GOT3 (cell line): ENCODE data around the gene STK11.

Experiments used
- DNase-seq: peaks from one replicate; lab custom pipeline; 2025; ENCODE audit warnings: mixed read lengths; lab: John Stamatoyannopoulos, UW

The STK11 gene

DNA sequence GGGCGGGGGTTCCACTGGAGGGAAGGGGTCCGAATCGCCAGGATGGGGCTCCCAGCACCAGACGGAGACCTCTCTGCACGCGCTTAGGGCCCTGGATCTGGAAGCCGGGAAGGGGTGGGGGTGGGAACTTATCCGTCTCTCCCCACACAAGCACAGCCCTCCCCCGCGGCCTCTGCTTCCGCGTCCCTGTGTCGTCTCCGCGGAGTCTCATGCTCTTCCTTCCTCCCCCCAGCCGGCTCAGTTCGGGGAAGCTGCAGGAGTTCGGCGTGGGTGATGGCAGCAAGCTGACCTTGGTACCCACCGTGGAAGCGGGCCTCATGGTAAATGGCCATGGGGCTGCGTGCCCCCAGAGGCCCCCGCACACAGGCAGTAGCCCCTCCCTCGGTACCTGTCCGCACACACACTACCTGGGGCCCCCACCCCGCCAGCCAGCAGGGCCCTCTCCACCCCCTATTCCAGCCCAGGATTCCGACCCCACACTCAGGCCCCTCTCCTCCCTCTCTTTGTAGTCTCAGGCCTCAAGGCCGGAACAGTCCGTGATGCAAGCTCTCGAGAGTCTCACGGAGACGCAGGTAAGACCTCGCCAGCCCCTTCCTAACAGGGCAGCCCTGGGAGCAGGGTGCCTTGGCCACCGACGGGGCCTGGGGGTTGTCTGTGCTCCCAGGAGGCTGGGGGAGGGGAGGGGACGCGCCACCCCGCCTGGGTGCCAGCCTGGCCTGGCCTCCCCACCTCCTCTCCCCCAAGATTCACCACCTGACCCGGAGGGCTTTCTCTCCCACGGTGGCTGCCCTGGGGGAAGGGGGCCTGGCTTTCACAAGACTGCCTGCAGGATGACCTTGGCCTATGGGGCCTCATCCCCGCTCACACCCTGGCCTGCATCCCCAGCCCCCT is 46.0 kb downstream of the STK11 start:
- no peak for DNase-seq

DNA sequence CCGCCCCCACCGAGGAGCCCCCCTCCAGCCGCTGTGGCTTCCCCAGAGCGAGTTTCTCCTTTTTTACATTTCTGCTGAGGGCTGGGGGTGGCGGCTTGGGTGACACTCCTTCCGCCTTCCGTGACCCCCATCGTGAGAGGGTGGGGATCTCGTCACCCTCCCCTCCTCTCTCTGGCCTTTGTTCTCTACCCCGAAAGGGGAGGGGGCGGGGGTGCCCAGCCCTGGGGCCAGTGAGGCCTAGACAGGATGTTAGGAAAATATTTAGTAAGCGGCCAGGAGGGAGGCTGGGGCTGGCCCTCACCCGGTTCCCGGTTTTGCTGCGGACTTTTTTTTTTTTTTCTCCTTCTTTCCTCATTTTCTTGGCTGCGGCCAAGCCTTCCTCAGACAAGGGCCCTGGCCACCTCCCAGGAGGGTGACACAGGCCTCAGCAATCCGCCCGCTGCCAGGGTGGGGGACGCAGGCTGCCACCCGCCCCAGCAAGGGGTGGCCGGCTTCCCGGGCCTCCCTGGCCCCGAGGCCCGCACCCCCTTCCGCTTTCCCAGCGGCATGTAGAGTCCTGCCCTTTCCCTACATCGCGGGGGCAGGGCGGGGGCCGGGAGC is 46.7 kb downstream of the STK11 start:
- DNase-seq: peak; percentile 78

DNA sequence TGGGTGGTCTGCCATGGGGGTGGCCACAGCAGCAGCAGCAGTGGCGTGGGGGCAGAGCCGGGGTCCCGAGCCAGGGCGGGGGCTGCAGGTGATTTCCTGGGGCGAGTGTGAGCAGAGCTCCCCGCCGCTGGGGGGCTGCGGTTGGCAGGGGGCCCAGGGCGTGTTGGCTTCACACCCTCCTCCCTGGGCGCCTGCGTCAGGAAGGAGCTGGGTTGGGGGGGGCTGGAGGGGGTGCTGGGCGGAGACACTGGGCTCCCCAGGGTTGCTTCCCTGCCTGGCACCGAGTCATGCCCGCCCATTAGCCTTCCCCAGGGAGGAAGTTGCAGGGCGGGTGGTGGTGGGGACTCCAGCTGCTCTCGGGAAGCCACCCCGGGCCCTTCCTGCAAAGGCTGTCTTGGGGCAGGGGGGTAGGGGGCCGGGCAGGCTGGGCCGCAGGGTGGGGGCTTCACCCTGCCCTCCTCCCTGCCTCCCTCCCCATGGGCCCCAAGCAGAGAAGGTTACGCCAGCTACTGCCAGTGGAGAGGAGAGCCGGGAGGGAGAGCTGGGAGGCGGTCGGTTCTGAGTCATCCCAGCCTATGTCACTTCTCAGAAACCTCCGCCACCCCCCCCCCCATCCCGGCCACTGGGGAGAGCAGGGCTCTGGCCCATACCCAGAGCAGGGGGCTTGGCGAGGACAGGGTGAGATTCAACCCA is 47.4 kb downstream of the STK11 start:
- DNase-seq: peak; percentile 79

DNA sequence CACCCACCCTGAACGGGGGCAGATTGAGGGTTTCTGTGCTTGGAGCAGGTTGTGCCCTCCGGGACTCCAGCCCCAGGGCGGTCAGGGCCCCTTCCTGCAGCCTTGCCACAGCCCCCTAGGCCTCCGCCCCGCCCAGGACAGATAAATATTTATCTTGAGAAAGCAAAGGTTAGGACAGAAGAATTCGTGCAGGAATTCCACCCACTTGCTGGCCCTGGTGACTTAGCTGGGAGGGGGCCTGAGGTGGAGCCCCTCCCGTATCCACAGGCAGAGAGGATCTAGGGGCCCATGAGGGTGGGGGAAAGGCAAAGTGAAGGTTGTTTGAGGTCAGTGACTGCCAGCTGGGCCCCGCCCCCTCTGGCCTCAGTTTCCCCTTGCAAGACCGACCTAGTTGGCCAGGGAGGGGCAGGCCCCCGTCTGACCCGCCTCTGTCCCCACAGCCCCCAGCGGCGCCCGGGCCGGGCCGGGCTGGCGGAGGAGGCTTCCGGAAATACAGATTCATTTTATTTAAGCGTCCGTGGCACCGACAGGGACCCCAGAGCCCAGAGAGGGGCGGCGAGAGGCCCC is 48.0 kb downstream of the STK11 start:
- DNase-seq: peak; percentile 73

DNA sequence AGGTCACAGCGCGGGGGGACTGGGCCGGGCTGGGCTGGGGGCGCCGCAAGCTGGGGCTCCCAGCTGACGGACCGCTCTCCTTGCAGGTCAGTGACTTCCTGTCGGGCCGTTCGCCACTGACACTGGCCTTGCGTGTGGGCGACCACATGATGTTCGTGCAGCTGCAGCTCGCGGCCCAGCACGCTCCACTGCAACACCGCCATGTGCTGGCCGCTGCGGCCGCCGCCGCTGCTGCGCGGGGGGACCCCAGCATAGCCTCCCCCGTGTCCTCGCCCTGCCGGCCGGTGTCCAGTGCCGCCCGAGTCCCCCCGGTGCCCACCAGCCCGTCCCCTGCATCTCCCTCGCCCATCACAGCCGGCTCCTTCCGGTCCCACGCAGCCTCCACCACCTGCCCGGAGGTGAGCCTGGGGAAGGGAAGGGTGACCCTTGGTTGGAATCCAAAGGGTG is 48.5 kb downstream of the STK11 start:
- DNase-seq: no peak

DNA sequence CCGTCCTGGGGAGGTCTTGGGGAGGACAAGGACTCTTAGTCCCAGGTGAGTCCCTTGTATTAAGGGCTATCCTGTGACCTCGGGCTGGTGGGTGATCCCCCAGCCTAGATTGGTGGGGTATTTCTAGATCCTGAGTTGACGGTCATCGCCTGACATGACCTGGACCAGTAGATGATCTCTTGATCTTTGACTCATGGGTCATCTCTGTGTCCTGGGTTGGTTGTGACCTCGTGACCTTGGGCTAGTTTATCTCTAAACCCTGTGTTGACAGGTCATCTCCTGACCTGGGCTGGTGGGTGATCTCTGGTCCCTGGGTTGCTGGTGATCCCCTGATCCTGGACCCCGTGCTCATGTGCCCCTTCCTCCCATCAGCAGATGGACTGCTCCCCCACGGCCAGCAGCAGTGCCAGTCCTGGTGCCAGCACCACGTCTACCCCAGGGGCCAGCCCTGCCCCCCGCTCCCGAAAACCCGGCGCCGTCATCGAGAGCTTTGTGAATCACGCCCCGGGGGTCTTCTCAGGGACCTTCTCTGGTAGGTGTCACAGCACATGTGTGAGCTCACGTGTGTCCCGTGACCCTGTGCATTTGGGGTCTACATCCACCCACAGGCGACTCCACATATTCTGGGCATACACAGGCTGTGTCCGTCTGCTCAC is 49.1 kb downstream of the STK11 start:
- no peak for DNase-seq

DNA sequence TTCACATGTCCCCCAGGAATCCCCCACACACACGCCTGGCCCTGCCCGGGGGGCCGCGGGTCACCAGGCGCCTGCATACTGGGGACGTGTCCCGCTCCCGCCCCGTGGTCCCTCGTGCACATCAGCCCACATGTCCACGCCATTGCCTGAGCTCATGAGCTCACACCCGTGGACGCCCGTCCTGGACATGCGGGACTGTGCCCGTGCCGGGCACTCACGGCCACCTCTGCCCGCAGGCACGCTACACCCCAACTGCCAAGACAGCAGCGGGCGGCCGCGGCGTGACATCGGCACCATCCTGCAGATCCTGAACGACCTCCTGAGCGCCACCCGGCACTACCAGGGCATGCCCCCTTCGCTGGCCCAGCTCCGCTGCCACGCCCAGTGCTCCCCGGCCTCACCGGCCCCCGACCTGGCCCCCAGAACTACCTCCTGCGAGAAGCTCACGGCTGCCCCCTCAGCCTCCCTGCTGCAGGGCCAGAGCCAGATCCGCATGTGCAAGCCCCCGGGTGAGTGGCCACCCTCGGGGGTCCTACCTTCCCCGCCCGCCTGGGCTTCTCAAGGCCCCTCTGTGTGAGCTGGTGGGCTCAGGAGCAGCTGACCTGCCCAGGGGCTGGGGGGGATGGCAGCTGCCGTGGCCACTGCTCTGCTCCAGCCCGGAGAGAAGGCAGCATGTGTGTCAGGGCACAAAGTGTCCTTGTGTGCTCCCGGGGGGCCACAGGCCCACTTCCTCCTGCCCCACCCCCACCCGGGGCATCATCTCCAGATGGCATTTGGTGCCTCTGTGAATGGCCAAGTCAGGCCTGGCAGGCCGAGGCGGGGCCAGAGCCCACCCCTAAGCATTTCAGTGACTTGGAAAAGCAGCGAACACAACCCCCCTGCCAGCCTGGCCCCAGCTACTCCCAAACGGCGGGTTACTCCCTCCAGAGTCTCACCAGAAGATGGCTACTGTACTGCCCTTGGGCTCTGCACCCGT is 49.9 kb downstream of the STK11 start:
- no peak for DNase-seq

DNA sequence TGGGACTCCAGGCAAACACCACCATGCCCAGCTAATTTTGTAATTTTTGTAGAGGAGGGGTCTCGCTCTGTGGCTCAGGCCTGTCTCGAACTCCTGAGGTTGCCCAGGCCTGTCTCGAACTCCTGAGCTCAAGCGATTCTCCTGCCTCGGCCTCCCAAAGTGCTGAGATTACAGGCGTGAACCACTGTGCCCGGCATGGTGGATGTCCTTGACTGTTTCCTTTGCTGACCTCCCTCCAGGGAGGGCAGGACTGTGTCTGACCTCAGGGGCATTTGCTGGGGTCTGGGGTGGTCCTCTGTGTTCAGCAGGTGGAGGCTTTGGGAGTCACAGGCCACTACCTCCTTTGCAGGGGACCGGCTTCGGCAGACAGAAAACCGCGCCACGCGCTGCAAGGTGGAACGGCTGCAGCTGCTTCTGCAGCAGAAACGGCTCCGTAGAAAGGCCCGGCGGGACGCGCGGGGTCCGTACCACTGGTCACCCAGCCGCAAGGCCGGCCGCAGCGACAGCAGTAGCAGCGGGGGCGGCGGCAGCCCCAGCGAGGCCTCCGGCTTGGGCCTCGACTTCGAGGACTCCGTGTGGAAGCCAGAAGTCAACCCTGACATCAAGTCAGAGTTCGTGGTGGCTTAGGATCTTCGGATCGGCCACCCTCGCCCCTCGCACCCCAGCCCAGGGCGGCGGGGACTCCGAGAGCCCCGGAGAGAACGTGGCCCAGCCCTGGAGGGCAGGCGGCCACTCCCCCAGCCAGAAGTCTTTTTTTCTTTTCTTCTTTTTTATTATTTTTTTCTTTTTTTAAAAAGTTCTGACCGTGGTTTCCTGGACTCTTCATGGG is 51.3 kb downstream of the STK11 start:
- DNase-seq: no peak

DNA sequence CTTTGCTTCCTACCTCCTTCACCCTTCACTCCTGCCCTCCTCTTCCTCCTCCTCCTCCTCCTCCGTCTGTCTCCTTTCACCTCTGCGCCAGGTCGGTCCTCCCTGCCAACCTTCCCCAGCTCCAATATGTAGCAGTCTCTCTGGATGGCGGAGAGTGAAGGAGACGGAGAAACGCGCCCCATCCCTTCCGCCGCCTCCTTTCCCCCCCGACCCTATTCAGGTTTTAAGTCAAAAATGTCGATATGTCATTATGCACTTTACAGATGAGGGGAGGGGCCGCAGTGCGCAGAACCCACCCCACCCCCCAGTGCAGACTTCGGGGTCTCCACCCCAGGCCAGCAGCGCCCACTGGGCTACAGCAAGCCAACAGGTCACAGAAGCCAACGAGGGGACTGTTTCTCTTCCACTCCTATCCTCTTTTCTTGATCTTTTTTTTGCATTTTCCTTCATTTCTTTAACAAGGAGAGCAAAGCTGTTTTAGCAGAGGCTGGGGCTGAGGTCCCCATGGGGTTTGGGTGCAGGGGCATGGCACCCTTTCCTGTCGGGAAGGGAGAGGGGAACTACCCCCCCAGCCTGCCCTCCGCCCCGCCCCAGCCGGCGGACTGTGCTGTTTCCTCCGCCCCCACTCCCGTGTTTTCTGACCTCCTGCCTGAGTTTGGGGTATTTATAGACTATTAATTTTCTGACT is 52.0 kb downstream of the STK11 start:
- DNase-seq: no peak

DNA sequence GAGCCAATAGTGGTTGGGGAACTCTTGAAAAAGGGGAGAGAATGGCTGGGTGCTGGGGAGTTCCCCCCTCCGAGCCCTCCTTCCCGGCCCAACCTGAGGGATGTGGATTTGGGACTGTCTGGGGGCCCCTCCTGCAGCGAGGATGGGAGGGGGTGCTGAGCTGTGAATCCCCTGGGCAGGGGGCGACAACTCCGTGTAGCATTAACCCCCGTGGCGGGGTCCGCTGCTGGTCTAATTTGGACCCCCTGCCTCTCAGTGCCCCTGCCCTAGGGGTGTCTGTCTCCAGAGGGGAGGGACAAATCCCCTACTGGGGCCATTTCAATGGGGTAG is 52.5 kb downstream of the STK11 start:
- no peak for DNase-seq

DNA sequence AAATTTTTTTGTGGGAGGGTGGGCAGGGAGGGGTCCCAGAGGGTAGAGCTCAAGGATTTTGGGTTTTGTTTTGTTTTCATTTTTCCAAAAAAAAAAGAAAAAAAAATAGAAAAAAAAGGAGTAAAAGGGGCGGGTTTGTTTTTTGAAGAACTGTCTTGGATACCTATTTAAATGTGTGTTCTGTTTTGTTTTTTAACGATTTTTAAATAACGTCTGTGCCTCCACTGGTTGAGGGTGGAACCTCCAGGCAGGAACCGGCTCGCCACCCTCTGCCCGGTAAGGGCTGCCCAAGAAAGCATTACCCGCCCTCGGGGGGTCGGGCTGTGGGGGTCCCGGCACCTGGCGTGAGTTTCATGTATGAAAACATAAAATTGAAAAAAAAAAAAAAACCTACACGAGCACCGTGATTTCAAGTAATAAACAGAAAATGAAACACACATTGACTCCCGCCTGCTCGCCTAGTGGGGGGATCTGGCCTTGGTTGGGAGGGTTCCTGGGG is 53.2 kb downstream of the STK11 start:
- no peak for DNase-seq

DNA sequence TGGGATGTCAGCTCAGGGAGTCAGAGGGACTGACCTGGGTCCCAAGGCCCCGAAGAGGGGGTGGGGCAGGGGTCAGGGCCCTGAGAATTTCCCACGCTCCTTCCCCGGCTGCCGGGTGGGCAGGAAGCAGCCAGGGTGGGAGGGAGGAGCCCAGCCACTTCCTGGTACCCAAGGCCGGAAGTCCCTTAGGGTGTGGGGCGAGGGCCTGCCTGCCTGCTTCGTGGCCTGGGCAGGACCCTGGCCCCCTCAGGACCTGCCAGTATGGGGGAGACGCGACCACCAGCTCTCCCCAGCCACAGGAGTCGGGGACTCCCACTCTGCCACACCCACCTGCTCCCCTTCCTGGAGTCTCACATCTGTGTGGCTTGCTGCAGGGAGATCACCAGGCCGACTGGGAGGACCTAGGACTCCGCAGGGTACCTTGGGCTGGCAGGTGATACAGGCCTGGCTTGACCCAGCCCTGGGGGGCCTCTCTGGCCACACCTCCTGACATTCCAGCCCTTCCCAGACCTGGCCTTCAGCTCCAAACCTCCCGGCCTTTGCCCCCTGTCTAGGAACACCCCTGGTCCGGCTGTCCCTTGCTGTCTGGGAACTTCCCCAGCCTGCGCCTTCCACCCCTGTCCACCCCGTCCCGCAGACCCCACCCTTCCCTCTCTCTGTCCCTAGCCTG is 53.8 kb downstream of the STK11 start:
- no peak for DNase-seq

DNA sequence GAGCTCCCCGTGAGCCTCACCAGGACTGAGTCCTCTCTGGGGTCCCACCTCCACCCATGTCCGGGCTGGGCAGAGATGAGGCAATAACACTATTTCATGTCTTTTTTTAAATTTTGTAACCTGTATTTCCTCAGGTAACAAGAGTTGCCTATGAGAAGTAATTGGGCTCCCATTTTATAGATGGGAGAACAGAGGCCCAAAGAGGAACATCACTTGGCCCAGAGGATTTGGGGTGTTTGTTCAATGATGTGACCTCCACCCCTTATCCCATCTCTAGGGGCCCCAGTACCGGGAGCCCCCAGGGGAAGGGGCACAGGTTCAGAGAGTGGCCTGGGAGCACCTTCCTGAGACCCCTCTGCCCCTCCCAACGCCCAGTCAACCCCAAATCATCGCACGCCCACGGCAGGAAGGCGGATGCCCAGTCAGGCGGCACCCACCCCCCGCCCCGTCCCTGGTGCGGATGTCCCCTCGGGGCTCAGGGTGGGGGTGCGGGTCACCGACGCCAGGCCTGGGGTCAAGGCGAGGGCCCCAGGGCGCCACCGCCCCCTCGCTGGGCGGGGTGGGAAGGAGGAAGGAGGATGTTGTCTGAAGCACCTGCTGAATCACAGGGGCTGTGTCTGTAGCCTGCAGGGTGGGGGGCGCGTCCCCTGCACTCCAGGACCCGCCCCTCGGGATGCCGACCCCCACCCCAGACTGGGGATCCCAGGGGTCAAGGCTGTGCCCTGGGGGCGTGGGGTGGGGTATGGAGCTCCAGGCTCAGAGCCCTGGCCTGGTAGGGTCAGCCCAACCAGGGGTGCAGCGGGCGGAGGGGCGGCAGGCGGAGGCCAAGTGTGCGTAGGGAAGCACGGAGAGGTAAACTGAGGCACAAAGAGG is 54.5 kb downstream of the STK11 start:
- no peak for DNase-seq

DNA sequence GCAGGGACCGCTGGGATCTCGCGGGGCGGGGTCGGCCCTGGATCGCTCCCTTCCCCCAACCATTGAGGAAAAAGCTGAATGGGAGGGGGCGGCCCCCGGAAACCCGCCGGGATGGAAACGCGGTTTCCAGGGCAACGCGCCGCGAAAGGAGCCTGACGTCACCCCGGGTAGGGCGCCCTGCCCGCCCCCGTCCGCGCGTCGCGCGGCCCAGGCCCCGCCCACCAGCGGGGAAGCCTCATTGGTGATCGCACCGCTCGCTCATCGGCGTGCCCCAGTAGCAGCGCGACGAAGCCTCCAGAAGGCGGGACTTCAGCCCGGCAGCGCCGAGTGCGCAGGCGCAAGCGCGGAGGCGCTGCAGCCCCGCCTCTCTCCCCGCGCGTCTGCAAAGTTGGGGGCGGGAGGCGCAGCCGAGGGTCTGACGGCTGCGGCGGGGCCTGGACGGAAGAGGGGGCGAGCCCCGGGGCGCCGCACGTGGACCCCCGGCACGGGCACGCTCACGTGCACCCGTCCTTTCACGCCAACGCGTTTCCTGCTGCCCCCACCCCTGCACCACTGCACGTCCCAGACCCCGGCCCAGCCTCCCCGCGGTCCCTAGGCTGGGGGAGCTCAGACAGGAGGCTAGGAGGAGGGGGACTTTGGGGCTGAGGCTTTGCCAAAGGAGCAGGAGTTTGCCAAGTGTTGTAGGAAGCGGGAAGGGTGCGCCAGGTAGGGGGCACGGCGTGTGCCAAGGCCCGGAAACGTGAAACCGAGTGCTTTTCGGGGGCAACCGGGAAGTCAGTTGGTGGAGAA is 55.4 kb downstream of the STK11 start:
- DNase-seq: peak; percentile 89

DNA sequence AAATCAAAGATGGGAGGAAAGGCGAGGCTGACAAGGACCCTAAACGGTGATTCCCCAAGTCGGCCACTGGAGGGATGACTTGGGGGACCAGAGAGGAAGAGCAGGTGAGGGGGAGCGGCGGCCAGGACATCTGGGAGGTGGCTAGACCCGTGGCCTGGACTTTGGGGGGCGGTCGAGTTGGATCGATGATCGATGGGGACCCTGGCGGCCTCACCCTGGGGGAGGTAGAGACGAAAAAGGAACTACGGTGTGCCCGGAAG is 55.9 kb downstream of the STK11 start:
- DNase-seq: no peak

DNA sequence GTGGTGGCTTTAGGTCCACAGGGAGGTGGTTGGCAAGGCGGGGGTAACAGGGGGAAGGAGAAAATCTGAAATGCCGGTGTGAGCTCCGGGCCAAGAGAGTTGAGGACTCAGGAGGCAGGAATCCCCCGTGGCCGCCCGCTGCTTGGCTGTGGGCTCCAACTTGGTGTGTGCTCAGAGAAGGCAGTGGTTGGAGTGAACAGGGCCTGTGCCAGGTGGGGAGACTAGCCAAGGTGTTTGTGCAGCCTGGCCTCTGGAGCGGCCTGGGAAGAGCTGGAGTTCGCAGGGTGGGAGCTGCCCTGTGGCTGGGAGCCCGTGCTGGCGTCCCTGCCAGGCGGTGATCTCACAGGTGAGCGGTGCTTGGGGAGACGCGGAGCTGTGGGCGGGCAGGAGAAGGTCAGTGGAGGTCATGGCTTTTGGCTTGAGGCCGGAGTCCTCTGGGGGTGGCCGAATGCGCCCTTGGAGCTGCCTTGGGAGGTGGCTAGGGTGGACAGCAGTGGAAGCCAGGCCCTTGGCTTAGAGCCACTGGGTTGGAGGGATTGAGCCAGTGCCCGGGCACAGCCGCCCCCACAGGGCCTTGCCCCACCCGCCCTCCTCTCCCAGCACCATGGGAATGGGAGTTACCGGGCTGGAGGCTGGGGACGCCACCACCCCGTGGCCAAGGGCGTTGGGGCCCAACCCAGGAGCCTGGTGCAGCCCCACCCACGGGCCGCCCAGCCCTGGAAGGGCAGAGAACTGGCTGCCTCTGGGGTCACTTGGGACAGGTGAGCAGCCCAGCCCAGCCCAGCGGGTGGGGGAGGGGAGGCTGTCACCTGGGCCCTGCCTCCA is 56.4 kb downstream of the STK11 start:
- DNase-seq: no peak
